ENCODE data around the gene PTGR1. TPM values are rescaled to one million over a fixed set of nuclear protein-coding genes. Genes with fewer than 3 reads are reported as not detected.

The PTGR1 gene
- total RNA-seq, 1 experiment from 2014 or later, result 20.9 TPM

- POLR2A ChIA-PET (ENCODE audit: low non-redundant PET), result interaction anchor here (0.7 kb wide), 1 partner anchor 150 kb away, joined by 3 read pairs; no protein-coding TSS in a partner anchor
Measured at GRCh38 chr9:111630964-111631213, 31.4 kb upstream of the PTGR1 start.

GRCh38 chr9:111630182-111630963 lies 30.9 kb upstream of the PTGR1 start:
- Histone ChIP-seq H3K27me3 (replicated peaks; ENCODE audit: insufficient read depth, low read depth, low read length, poor library complexity) (no peaks in the 10 kb centered on the region), H3K27ac (ENCODE audit: low read depth, low read length, poor library complexity, severe bottlenecking) (no peak overlapping the region), H3K9me3 (ENCODE audit: low read depth, low read length, poor library complexity, severe bottlenecking) (no peaks in the 10 kb centered on the region), H3K36me3 (ENCODE audit: insufficient read depth, low read length, poor library complexity, severe bottlenecking) (no peaks in the 10 kb centered on the region), H3K4me1 (ENCODE audit: insufficient read depth, low read length, poor library complexity, severe bottlenecking) (peaks cover 18% of the 10 kb centered on the region), H3K4me3 (ENCODE audit: low read depth, low read length, poor library complexity, severe bottlenecking) (peak overlapping the region; percentile 80)
- no peak for TF ChIP-seq EZH2 (IDR thresholded peaks at IDR 0.05; ENCODE audit: borderline replicate concordance, low read depth, low read length, poor library complexity, severe bottlenecking)
- TF ChIP-seq CTCF (conservative IDR thresholded peaks at IDR 0.05; ENCODE audit: low read depth, low read length), result no peak
- CTCF ChIA-PET, result no interaction called here
- POLR2A ChIA-PET (ENCODE audit: low non-redundant PET), result interaction anchor here (0.7 kb wide), 1 partner anchor 149 kb away, joined by 3 read pairs; no protein-coding TSS in a partner anchor
- intact Hi-C loops (cut with micrococcal nuclease; ENCODE audit: unreplicated experiment), result loop anchor here (2.0 kb wide), 1 partner anchor 32 kb away; the partner anchor contains the start of gene PTGR1
- BruUV-seq (replicated peaks), result no TSS peak
- DNase-seq (ENCODE audit: low spot score), result no peak

More at GRCh38 chr9:111630964-111631213, 31.4 kb upstream of the PTGR1 start:
- Histone ChIP-seq H3K4me3 (ENCODE audit: low read depth, low read length, poor library complexity, severe bottlenecking) (peak overlapping the region; percentile 80), H3K36me3 (ENCODE audit: insufficient read depth, low read length, poor library complexity, severe bottlenecking) (no peaks in the 10 kb centered on the region), H3K4me1 (ENCODE audit: insufficient read depth, low read length, poor library complexity, severe bottlenecking) (peaks cover 18% of the 10 kb centered on the region), H3K9me3 (ENCODE audit: low read depth, low read length, poor library complexity, severe bottlenecking) (no peaks in the 10 kb centered on the region), H3K27me3 (replicated peaks; ENCODE audit: insufficient read depth, low read depth, low read length, poor library complexity) (no peaks in the 10 kb centered on the region), H3K27ac (ENCODE audit: low read depth, low read length, poor library complexity, severe bottlenecking) (peak overlapping the region; percentile 89)
- intact Hi-C loops (cut with micrococcal nuclease; ENCODE audit: unreplicated experiment), result loop anchor here (2.0 kb wide), 1 partner anchor 32 kb away; the partner anchor contains the start of gene PTGR1
- CTCF ChIA-PET, result no interaction called here
- DNase-seq (ENCODE audit: low spot score), result no peak
- TF ChIP-seq CTCF (conservative IDR thresholded peaks at IDR 0.05; ENCODE audit: low read depth, low read length) (no peak), EZH2 (IDR thresholded peaks at IDR 0.05; ENCODE audit: borderline replicate concordance, low read depth, low read length, poor library complexity, severe bottlenecking) (no peak)
- BruUV-seq (replicated peaks), result no TSS peak

- Histone ChIP-seq H3K27me3 (replicated peaks; ENCODE audit: insufficient read depth, low read depth, low read length, poor library complexity) (peaks cover 4% of the 10 kb centered on the region), H3K4me3 (ENCODE audit: low read depth, low read length, poor library complexity, severe bottlenecking) (no peak overlapping the region), H3K4me1 (ENCODE audit: insufficient read depth, low read length, poor library complexity, severe bottlenecking) (peaks cover 13% of the 10 kb centered on the region), H3K36me3 (ENCODE audit: insufficient read depth, low read length, poor library complexity, severe bottlenecking) (no peaks in the 10 kb centered on the region), H3K9me3 (ENCODE audit: low read depth, low read length, poor library complexity, severe bottlenecking) (no peaks in the 10 kb centered on the region), H3K27ac (ENCODE audit: low read depth, low read length, poor library complexity, severe bottlenecking) (no peak overlapping the region)
- ChIA-PET CTCF (no interaction called here), POLR2A (ENCODE audit: low non-redundant PET) (no interaction called here)
- TF ChIP-seq EZH2 (IDR thresholded peaks at IDR 0.05; ENCODE audit: borderline replicate concordance, low read depth, low read length, poor library complexity, severe bottlenecking), result no peak
- no peak for TF ChIP-seq CTCF (conservative IDR thresholded peaks at IDR 0.05; ENCODE audit: low read depth, low read length)
- intact Hi-C loops (cut with micrococcal nuclease; ENCODE audit: unreplicated experiment), result no loop called here
- DNase-seq (ENCODE audit: low spot score), result no peak
- no TSS peak for BruUV-seq (replicated peaks)
Measured at GRCh38 chr9:111628411-111628810, 29.0 kb upstream of the PTGR1 start.

All from A673 (cell line).